ENCODE measurements around the gene MZB1. TPM values are rescaled to one million over a fixed set of nuclear protein-coding genes. Genes with fewer than 3 reads are reported as not detected.

The MZB1 gene
- total and polyA plus RNA-seq, 2 of the 13 experiments (the other 11 are each of a cell fraction or from before 2014, with no cell fraction given), result 0.31 to 0.40 TPM

- TF ChIP-seq ZHX2 (IDR thresholded peaks at IDR 0.05; ENCODE audit: low read depth) (no peak), ZHX2 (CRISPR knock-in tag; IDR thresholded peaks at IDR 0.05; ENCODE audit: borderline replicate concordance) (no peak), NR0B2 (CRISPR knock-in tag; IDR thresholded peaks at IDR 0.05) (no peak), CERS6 (CRISPR knock-in tag; IDR thresholded peaks at IDR 0.05) (no peak), KDM1A (CRISPR knock-in tag; IDR thresholded peaks at IDR 0.05) (no peak), LCORL (IDR thresholded peaks at IDR 0.05) (no peak), LCORL (CRISPR knock-in tag; IDR thresholded peaks at IDR 0.05) (no peak), EP300 (IDR thresholded peaks at IDR 0.05; ENCODE audit: low read depth in 2 of 2, low read length in 2 of 2) (no peak), EP300 (CRISPR knock-in tag; IDR thresholded peaks at IDR 0.05; ENCODE audit: borderline replicate concordance) (no peak), SMC3 (IDR thresholded peaks at IDR 0.05; ENCODE audit: low read length) (no peak), IRF1 (CRISPR knock-in tag; IDR thresholded peaks at IDR 0.05; ENCODE audit: low read depth) (no peak)
Measured at GRCh38 chr5:139377226-139377625, 12.5 kb downstream of the MZB1 start (continued).
